GM18498 (cell line): ENCODE measurements around the gene EXOC3L2.

ENCODE experiments used
- ATAC-seq: cut with Tn5 transposase; IDR thresholded peaks from one replicate; pipeline ENCODE4 v1.9.1; 2021; ENCODE audit warnings: mild to moderate bottlenecking, moderate library complexity; ENCODE audit not compliant: unreplicated experiment

The EXOC3L2 gene

GRCh38 chr19:45182758-45183157 lies 62.4 kb downstream of the EXOC3L2 start:
- ATAC-seq = no peak

GRCh38 chr19:45180936-45181335 lies 64.3 kb downstream of the EXOC3L2 start:
- no peak for ATAC-seq

GRCh38 chr19:45179892-45180370 lies 65.3 kb downstream of the EXOC3L2 start:
- no peak for ATAC-seq

GRCh38 chr19:45179072-45179891 lies 65.9 kb downstream of the EXOC3L2 start:
- ATAC-seq = no peak

GRCh38 chr19:45178262-45179071 lies 66.7 kb downstream of the EXOC3L2 start, which contains the start of gene BLOC1S3:
Gene BLOC1S3 (plus strand): TSS chr19:45178784. CDS start chr19:45179297, 513 bp downstream.
- peak; percentile 82 for ATAC-seq

- ATAC-seq = no peak
These were observed 67.4 kb downstream of the EXOC3L2 start, which contains the start of gene TRAPPC6A for GRCh38 chr19:45177817-45178261. Gene TRAPPC6A (minus strand): TSS chr19:45178237. CDS start chr19:45178218, 19 bp downstream.

GRCh38 chr19:45175515-45176345 lies 69.5 kb downstream of the EXOC3L2 start:
- ATAC-seq = no peak

- no peak for ATAC-seq
These were observed 71.4 kb downstream of the EXOC3L2 start for GRCh38 chr19:45173816-45174215.

GRCh38 chr19:45172611-45173208 lies 72.5 kb downstream of the EXOC3L2 start:
- no peak for ATAC-seq

- ATAC-seq = no peak
These were observed 73.0 kb downstream of the EXOC3L2 start for GRCh38 chr19:45172173-45172572.

- ATAC-seq = no peak
These were observed 74.0 kb downstream of the EXOC3L2 start for GRCh38 chr19:45171211-45171623.

- ATAC-seq = no peak
These were observed 74.8 kb downstream of the EXOC3L2 start for GRCh38 chr19:45170146-45171106.

- ATAC-seq = no peak
These were observed 75.6 kb downstream of the EXOC3L2 start for GRCh38 chr19:45169602-45170001.

- no peak for ATAC-seq
These were observed 76.3 kb downstream of the EXOC3L2 start for GRCh38 chr19:45168767-45169351.

- no peak for ATAC-seq
These were observed 78.4 kb downstream of the EXOC3L2 start for GRCh38 chr19:45166723-45167252.

- peak; percentile 76 for ATAC-seq
These were observed 80.5 kb downstream of the EXOC3L2 start for GRCh38 chr19:45164577-45165335.

GRCh38 chr19:45163751-45164460 lies 81.3 kb downstream of the EXOC3L2 start:
- no peak for ATAC-seq
